NCI-H748 treated with DMSO at 0.1 percent for 48 hours (cell line): ENCODE results near the gene GIT2.
"Not testable (repeated sequence)": the region's sequence is repeated elsewhere in the genome, so short reads cannot be mapped to it uniquely, and the experiment has no call there.

Experiments used
- DNase-seq: peaks from one replicate; lab custom pipeline; 2025; lab: John Stamatoyannopoulos, UW

Gene GIT2

DNA sequence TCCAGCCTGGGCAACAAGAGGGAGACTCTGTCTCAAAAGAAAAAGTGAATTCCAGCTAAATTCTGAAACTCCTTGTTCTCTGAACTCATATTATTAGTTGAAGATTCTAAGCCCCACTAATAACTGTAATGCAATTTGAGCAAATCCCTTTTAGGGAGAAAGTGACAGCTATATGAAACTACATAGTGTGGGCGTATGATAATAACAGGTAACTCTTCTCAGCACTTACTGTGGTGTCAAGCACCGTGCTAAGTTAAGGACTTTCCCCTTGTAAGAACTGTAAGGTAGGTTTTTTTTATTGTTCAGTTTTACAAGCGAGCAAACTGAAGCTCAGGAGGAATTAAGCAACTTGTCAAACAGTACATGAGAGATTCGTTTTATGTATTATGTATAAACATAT, 8.4 kb upstream of the GIT2 start:
- no peak for DNase-seq

DNA sequence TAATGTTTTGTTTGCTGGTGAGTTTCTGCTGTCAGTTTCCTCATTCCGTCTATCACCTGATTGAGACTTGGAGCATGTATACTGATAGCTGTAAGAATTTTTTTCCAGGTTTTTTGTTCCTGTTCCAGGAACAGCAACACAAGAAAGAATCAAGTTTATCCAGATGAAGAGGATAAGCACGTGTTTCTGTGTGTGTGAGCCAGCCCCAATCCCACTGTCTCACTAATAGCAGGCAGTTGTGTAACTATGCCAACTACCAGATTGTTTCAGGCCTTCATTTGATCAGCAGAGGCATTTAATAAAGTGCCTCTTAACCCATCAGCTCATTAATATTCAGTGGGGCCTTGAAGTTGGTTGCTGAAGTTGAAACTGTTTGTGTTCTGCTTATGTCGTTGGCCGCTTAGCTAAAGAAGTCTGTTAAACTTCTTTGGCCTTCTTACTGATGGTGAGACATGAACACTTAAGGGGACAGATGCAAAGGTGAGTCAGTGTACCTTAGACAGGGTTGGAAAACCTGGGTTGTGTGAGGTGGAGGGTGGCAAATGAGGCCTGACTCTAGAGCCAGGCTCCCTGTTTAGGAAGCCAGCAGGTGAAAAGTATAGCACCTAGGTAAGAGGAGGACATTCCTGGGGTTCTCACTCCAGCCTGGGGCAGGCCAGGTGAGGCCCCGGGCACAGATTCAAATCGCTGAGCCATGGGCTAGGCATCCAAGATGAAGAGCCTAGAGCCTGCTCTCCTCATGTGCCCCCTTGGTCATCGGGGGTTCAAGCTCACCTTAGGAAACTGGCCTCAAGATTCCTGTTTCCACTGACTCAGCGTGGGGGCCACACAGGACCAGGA, 6.7 kb upstream of the GIT2 start:
- no peak for DNase-seq

DNA sequence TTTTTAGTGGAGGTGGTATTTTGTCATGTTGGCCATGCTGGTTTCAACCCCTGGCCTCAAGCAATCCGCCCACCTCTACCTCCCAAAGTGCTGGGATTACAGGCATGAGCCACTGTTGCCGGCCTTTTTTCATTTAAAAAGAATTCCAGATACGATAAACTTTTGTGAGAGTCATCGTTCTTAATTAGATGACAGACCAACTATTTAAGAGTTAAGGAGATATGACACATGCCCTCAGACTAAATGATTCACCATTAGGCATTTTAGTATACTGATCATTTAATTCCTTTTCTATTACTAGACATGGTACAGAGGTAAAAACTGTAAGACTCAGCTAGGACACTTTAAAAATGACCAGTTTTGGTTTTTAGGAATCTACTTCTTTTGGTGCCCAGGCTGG, 5.4 kb upstream of the GIT2 start:
- DNase-seq = no peak

DNA sequence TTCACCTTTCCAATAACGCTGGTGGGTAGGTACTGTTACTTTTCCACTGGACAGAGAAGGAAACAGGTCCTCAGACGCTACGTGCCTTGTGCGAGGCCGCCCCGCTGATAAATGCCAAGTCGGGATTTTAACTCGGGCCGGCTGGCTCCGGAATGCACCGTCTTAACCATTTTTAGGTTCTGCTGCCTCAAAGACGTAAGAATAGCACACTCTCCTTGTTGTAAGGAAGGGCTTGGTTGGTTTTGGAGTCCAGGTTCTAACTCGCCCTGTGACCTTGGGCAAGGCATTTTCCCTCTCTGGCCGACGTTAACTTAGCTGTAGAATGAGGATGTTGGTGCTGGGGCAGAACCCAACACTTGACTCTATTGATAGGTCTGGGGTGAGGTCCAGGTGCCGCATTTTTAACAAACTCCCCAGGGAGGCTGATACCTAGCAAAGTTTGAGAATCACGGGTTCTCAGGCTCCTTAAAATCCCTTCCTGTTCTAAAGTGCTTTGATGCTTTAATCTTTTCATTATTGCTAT, 3.9 kb upstream of the GIT2 start:
- DNase-seq = no peak

DNA sequence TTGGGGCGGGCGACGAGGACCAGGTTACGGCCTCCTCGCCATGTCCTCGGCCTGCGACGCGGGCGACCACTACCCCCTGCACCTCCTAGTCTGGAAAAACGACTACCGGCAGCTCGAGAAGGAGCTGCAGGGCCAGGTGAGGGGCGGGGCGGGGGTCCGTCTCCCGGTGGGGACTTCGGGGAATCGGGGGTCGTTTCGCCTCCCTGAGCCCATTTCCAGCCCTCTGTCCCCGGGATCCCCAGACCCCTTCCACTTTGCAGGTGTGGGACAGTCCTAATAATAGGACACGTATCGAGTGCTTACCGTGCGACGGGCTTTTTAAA, 3.4 kb upstream of the GIT2 start:
- no peak for DNase-seq

DNA sequence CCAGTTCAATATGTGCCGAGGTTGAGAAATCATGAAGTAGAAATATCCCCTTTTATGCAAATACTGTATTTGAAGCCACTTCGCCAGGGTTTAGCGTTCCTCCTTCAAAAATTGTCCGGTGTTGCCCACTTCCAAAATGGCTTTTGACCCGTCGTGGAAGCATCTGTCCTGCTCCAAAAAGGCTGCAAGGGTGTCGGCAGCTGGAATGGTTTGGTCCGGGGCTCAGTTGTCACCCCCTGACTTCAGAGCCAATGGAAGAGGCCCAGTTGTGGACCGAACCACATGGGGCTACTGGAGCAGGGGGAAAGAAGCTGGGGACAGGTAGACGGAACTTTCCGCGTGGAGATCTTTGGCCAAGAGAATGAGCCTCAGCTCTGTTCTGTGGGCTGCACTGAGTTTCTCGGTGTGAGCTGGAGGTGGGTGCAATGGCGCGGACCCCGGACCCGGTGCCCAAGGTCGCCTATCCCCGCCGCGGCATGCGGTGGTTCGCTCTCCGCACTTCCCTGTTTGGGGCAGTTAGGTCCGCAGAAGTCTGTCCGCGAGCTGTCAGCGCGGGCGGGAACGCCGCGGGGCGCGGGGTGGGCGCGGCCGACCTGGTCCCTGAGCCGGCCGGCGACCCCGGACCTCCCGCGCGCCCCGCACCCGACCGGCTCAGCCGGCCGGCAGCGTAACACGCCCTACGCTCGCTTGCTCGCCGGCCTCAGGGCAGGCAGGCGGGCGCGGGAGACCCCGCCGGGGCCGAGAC, 2.9 kb upstream of the GIT2 start, which contains the start of gene ANKRD13A:
ANKRD13A (plus strand) TSS at position 527 of the 745 bp plus-strand sequence. CDS start 259 bp downstream, outside the sequence.
- DNase-seq = peak; percentile 74

DNA sequence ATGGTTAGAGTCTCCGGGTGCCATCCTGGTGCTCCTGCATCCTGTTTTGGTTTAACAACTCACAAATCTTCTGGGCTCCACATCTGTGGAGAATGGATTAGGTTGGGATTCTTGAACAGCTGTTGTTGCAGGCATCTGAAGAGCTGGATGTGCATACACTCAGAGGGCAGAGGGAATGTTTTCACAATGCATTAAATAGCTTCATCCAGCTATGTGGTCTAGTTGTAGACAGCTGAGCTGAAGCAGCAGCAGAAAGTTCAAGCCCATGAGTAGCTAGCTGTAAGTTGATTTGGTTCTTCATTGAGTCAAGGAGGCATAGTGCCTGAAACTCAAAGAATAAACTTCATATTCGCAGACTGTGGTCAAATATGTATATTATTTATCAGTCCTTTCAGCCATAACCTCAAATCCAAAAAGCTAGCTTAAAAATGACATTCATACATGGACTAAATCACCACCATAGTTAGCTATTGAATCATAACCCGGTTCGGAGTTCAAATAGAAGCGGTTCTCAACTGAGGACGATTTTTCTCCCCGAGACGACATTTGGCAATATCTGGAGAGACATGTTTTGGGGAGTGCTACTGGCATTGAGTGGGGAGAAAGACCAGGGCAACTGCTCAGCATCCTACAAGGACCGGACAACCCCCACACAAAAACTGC, 2.2 kb upstream of the GIT2 start:
- no peak for DNase-seq

DNA sequence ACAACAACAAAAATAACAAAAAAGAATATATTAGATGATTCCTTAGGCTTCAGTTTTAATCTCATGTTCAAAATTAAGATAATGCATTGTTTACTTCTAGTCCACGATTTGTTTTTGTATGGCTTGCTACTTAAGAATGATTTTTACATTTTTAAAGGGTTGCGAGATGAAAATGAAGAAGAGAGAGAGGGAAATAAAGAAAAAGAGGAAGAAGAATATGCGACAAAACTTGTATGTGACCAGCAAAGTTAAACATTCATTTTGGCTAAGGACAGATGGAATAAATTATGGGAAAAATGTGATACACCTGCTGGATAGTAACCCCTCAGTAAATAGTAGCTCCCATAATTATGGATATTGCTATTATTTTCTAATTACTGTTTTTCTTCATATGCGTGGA, 1.2 kb upstream of the GIT2 start:
- DNase-seq = no peak

DNA sequence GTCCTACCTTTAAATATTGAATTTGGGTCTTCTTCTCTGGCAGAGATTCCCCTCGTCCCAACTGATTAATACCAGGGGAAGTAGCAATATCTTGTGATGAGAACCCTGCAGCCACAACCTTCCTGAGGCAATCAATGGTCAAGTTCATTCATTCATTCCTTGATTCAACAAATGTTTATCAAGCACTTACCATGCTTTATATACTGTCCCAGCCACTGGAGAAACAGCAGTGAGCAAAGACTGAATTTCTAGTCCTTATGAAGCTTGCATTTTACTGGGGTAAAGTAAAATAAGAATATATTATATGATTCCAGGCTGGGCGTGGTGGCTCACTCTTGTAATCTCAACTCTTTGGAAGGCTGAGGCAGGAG, 300 bp upstream of the GIT2 start:
- DNase-seq = no peak

DNA sequence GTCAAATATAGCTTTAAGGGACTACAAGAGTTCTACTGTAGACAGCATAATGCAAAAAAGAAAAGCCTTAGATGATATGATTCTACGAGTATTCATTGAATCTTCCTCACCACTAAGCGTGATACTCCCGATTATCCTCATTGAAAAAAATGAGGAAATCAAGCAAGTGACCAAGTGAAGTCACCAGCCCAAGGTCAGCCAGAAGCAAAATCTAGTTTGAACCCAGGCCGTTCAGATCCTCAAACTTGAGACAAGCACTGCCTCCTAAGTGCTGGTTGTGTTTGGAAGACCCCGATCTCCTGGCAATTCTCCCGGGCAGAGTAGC, 845 bp downstream of the GIT2 start:
- no peak for DNase-seq

DNA sequence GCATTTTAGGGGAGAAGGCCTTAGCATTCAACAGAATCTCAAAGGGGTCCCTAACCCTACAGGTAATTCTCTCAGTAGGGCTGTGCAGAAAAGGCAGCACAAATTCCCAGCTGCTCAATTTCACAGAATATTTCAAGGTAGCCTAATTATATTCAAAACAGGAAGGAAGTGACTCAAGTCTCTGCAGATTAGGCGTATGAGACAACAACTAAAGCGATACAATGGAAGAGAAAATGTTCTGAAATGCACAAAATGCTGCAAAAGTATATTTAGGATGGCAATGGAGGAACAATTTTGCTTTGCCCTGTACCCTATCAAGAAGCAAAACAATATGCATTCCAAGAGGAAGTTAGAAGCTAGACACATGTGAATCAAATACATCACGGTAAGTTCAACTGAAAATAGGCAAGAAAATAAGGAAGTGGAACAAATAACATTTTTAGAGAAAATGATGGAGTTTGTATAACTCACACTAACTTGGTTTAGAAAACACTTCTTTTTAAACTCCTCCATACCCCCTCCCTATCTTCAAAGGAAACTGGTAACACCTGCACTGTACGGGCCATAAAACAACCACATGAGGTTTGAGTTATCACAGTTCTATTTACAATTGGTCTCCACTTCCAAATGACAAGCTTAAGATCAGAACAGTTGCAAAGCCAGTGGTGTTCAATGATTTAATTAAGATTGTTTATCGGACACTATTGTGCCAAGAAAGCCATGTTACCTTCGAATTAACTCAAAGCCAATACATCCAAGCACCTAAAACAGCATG, 1.6 kb downstream of the GIT2 start:
- DNase-seq = no peak

DNA sequence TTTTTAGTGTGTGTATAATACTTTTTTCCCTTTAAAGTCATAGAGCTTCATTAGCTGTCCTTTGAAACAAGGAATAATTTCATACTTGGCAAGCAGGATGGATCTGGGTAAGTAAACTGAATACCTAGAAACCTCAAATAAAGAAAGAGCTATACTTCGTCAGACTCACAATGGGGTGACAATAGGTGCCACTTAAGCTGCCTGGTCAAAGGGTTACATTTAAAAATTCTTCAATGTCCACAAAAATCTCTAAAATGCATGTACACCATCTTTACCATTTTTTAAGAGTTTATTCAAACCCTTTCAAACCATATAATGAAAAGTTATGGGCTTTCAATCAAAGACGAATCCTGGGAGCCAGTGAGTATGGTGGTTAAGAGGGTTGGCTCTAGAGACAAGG, 3.1 kb downstream of the GIT2 start:
- no peak for DNase-seq

DNA sequence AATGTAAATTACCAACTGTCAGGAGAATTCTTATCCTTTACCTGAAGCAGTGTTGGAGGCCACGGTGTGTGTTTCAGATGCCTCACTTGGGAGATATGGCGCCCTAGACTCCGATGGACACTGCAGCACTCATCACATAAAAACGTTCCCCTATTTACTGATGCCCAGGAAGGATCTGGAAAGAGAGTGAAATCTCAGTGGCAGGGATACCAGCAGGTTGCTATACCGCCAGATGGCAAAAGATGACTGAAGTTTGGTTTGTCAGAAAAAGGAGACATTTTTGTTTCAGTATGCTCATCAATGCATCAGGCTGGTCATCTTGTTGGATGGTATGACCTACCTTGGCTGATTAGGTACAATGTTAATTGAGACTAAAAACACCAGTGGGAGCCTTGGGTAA, 4.6 kb downstream of the GIT2 start:
- DNase-seq = no peak

DNA sequence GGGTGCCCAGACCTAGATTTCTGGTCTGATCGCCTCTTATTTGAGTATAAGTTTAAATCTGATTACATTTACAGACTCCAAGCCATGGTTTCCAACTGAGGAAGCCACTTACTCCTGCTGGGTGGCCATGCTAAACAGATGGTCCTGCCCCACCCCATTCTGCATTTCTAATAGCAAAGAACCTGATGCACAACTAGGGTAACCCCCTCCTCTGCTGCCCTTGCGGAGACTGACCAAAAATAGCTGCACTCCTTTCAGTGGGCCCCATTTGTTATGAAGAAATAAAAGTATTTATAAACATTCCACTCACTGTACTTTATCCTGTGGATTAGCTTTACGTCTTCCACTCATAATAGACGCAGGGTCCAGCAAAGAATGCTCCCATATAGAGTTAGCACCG, 6.8 kb downstream of the GIT2 start:
- DNase-seq = no peak

DNA sequence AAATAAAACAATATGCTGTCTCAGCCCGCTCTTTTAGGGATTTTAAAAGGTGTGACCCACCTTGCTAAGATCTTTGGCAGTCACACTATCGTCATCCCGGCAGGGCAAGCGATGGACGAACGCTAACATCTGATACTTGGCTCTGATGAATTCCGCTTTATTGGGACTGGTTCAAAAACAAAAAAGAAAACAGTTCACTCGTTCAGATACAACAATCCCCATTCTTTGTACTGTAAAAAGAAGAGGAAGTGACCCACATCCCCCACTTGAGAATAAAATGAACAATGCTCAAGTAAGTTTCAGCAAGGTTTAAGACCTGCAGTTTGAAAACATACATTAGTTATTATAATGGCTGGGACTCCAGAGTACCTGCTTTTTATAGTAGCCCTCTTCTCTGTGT, 7.3 kb downstream of the GIT2 start:
- DNase-seq = no peak

DNA sequence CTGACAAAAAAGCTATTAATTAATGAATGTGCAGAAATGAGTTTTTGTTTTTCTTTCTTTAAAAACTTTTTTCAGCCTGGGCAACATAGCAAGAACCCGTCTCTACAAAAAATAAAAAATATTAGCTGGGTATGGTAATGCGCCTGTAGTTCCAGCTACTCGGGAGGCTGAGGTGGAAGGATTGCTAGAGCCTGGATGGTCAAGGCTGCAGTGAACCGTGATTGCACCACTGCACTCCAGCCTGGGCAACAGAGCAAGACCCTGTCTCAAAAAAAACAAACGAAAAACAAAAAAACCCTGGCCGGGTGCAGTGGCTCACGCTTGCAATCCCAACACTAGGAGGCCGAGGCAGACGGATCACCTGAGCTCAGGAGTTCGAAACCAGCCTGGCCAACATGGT, 7.9 kb downstream of the GIT2 start:
- DNase-seq = no peak

DNA sequence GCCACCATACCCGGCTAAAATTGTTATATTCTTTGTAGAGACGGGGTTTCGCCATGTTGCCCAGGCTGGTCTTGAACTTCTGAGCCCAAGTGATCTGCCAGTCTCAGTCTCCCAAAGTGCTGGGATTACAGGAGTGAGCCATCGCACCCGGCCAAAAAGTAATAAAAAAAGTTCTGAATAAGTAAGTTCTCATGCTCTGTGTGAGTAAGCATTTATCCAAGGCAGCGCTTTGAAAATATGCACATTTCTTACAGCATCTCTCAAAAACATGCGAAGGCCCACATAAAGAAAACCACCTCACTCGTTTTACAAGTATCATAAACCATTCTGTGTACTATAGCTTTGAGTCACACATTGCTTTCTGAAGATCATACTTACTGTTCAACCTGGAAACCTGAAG, 8.6 kb downstream of the GIT2 start:
- DNase-seq = no peak

DNA sequence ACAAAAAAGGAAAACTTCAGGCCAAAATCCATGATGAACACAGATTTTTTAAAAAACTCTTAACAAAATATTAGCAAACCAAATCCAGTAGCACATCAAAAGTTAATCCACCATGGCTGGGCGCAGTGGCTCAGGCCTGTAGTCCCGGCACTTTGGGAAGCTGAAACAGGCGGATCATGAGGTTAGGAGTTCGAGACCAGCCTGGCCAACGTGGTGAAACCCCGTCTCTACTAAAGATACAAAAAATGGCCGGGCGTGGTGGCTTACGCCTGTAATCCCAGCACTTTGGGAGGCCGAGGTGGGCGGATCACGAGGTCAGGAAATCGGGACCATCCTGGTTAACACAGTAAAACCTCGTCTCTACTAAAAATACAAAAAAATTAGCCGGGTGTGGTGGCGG, 9.9 kb downstream of the GIT2 start:
- not testable (repeated sequence) for DNase-seq

DNA sequence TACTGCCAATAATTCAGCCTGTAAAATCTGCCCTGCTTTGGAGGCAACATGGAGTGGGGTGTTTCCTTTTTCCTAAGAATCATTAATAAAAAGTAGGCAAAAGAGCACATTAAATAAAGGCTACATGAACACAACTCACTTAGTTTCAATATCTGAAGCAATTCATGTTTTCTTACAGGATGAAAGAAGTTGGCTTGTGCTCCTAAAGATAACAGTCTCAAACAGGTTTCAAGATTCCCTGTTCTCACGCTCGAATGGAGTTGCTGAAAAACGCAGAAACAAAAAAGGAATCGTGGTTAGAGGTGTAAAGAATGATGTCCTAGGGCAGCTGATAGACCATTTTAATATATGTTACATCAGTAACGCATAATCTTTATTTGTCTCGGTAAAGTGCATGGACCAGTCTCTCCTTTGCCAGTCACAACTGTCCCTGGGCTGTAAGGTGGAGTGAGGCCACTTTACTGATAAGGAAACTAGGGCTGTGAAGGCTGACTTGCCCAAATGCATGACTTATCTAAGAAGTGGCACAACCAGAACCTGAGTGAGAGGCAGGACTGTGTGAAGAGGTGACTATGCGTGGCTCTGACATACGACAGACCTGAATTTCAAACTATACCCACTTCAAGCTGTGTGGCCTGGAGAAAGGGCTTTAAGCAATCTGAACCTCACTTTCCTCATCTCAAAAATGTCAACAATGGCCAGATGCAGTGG, 12.6 kb downstream of the GIT2 start:
- DNase-seq = no peak

DNA sequence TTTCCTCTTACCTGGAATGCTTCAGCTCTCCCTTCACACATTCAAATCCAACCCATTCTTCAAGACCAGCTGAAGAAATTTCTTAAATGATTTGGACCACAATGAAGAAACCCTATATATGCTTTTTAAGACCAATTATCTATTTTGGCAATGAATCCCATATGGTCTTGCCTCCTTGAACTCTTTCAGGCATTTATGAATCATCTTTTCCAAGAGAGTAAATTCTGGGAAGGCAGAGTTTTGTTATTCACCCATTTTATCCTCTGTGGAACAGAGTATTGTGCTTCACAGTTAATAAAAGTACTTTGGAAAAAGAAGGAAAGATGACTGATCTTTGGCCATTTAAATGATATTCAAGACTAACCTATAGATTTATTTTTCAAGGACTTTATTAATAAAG, 14.0 kb downstream of the GIT2 start:
- DNase-seq = no peak

DNA sequence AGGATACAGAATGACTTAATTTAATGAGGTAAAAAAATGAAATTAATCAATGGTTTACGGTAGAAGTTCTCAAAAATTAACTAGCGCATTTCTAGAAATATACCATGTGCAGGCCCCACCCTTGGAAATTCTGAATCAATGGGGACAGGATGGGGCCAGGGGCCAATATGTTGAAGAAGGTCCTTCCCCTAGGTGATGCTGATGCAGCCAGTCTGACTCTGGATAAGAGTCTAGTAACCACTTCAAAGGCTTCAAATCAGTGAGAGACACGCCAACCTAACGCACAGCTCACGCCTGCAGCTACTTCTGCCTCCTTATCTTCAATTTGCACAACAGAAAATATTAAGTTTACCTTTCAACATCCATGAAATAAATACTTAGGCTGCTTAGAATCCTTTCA, 14.9 kb downstream of the GIT2 start:
- no peak for DNase-seq

DNA sequence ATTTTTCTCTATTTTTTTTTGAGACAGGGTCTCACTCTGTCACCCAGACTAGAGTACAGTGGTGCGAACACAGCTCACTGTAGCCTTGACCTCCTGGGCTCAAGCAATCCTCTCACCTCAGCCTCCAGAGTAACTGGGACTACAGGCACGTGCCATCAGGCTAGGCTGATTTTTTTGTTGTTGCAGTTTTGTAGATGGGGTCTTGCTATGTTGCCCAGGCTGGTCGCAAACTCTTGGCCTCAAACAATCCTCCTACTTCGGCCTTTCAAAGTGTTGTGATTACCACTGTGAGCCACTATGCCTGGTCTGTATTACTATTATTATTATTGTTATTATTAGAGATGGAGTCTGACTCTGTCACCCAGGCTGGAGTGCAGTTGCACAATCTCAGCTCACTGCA, 23.3 kb downstream of the GIT2 start:
- no peak for DNase-seq
